Cardiac fibroblast (primary cell): ENCODE data around the gene GALT.

Experiments
- DNase-seq, 2 donors: peaks; one replicate each; pipeline versions ENCODE4 v3.0.0 to v3.0.0-alpha.2; 2010; ENCODE audit warnings: low read depth in 2 of 2
- H3K4me3 ChIP-seq, 2 donors: replicated peaks in 1 of 2; 1 replicate in 1 of 2; 2 replicates in 1 of 2; pipeline ENCODE4 v1.5.1; 2011; ENCODE audit warnings: low read depth in 2 of 2, low read length in 2 of 2, mild to moderate bottlenecking in 2 of 2, moderate library complexity in 1 of 2
- CTCF ChIP-seq: IDR thresholded peaks from one replicate; pipeline ENCODE4 v1.5.1; 2011; ENCODE audit warnings: low read depth, mild to moderate bottlenecking, low read length, inconsistent platforms

Gene GALT

GRCh38 chr9:34646211-34647083 lies at the start of gene GALT:
Gene GALT, plus strand, starts transcription at chr9:34646675. Its CDS starts 30 bp downstream, at chr9:34646705.
- DNase-seq, result peak; percentile 81 to 87
- peak; percentile 58 for TF ChIP-seq CTCF
- H3K4me3 ChIP-seq, result peak within 1 kb of the TSS; percentile 61 to 76

DNA sequence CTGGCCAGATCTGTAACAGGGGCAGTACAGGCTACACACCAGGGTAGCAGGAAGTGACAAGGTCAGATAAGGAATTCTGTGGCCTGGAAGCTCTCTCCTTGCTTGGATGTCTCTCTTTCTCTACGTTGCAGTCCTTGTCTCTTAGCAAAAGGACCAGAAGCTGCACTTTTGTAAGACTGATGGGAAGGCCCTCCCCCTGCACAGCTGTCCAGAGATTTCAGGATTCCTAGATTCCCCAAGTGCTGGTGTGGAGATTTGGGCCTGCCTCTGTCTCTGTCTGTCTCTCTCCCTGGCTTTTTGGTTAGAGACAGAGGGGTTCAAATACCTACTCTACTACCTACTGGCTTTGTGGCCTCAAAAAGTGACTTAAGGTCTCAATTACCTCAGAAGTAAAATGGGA lies 46.9 kb upstream of the GALT start:
- no peak for DNase-seq
- no peak overlapping the region for H3K4me3 ChIP-seq
- no peak for TF ChIP-seq CTCF

DNA sequence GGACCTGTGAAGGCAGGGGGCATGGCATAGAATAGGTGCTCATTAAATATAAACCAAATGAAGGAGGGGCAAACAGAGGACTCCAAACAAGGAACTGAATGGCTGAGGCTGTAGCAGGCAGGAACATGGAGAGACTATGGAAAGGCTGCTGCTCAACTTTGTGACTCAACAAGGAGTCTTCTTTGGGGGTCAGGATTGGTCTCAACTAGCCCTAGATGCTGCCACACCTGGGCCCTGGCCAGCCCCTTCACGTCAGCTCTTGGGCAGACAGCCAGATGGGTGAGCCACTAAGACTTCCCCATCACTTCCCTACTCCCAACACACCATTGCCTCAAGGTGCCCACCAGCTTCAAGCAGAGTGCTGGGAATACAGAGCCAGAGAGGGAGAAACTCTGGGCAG lies 45.6 kb upstream of the GALT start:
- no peak overlapping the region for H3K4me3 ChIP-seq
- TF ChIP-seq CTCF, result no peak
- no peak for DNase-seq

GRCh38 chr9:34601937-34602573 lies 44.4 kb upstream of the GALT start:
- H3K4me3 ChIP-seq, result no peak overlapping the region
- TF ChIP-seq CTCF, result no peak
- DNase-seq, result no peak

DNA sequence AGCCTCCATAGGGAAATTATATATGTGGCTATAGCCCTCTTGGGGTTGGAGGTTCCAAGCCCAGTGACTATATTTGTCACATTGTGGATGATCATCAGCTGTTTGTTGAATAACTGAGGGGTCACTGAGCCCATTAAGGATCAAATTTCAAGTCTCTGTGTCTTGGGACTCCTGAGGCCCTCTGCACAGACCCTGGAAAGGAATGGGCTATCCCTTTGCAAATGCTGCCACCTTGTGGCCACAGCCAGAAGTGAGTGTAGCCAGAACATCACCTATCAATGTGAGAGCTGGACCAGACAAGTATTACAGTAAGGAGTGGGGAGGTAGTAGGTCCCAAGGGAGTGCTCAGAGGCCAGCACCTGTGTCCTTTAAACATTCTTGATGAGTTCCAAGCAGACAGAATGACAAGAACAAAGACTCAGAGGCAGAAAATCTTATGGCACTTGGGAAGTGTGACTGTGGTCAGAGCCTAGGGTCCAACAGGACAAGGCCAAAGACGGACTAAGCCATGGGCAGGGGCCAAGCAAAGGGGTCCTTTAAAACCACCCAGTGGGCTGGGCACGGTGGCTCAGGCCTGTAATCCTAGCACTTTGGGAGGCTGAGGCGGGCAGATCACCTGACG lies 42.8 kb upstream of the GALT start:
- DNase-seq, result peak; percentile 76 to 79
- peak; percentile 89 for TF ChIP-seq CTCF
- H3K4me3 ChIP-seq, result no peak overlapping the region

DNA sequence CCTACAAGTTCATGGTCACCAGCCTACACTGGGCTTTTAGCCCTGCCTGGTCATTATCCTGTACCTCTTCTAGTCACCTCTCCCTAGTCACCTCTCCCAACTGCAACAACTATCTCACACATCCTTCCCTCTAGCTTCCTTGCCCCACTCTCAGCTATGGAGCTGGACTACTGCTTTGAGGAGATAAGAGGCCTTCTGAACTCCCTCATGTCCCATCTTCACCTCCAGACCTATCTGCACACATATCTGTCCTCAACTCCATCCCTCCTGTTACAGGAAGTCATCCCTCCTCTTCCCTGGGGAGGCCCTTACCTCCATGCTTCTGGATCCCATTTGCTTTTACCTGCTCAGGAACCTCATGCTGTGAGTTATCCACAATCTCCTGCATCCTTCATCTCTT lies 40.3 kb upstream of the GALT start:
- no peak overlapping the region for H3K4me3 ChIP-seq
- no peak for TF ChIP-seq CTCF
- no peak for DNase-seq
